Measurements from ENCODE around the gene ANKLE1. TPM values are rescaled to one million over a fixed set of nuclear protein-coding genes. Genes with fewer than 3 reads are reported as not detected.
A peak's percentile ranks its signal among the peaks of the same experiment; 100 is the strongest.

The ANKLE1 gene
- total RNA-seq, 1 experiment from 2014 or later: 9.1 TPM

DNA sequence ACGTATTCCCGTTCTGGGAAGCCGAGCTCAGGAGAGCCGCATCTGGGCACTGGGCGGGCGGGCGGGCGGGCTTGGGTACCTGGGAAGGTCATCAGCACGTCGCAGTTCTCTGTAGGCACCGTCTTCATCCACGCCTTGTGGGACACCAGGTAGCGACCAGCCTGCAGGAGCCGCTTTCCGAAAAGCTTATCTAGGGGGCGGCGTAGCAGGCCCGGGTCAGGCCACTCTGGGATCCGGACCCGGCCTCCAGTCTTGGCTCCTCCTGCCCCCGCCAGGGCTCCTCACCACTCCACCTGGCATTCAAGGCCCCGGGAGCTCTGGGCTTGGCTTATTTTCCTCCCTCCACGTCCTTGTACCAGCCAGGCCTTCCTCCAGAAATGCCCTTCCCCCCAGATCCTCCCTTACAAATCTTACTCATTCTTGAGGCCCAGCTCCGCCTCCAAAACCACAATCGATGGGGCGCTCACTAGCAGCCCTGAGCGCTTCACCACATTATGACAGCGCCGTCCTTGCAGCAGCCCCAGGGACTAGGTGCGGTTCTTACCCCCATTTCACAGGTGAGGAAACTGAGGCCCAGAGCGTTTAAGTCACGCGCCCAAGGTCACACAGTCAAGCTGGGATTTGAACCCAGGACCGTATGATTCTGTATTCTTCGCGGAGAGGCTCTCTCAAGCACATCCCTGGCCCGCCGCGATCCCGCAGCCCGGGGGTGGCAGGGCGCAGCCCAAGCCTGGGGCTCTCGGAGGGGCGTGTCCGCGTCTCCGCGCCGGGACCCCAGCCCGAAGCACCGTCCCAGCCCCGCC, 52.1 kb downstream of the ANKLE1 start:
- peaks cover 5% of the 10 kb centered on the region for H3K9me3 Mint-ChIP-seq

DNA sequence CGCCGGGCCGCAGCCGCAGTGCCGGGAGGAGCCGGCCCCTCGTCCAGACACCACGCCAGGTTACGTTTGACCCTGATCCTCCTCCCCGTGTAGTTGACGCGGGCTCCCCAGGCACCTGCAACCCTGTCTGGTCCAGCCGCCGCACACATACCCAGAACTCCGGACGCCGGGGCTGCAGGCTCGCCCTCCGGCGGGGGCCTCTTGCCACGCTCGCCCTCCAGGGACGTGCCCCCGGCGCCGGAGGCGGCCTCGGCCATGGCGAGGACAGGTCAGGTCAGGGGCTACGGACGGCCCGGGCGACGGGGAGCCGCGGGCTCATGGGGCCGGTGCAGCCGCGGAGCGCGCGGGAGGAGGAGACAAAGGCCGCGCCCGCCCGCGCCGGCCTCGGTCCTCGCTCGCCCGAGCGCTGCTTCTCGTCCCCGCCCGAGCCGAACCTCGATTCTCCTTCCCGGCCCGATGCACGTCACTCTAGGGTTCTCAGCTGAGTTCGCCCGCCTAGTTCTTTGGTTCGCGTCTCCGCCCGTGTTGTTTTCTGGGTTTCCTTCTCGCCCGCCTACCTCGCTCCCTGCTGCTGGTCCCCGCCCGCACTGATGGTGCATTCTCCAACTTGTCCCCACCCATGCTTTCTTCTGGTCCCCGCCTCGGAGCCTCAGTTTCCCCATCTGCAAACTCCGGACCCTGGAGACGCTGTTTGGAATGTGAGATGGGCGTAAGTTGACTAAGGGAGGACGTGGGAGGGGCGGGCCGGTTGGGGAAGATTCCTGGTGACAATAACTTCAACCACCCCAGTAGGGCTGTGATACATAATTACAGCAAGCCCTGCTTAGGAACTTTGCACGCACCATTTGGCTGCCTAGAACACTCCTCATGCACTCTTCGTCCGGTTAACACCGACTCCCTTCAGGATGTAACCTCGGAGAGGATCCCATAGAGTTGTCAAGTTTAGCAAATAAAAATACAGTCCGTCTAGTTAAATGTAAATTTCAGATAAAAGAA, 53.0 kb downstream of the ANKLE1 start, which contains the start of gene ANO8:
ANO8 (minus strand) TSS at position 442 of the 996 bp plus-strand sequence; CDS start at position 257, 185 bp downstream.
- H3K4me1 Mint-ChIP-seq: peaks cover 39% of the 10 kb centered on the region
- ChIA-PET POLR2A (interaction anchor here (0.6 to 1.9 kb wide), 7 partner anchors 10 to 162 kb away, joined by 3 to 5 read pairs (median 3); partner anchors contain the start of genes BABAM1 and DDA1), CTCF (interaction anchor here (0.7 to 3.7 kb wide), 12 partner anchors 8 to 57 kb away, joined by 3 to 27 read pairs (median 6); partner anchors contain the start of genes DDA1 and MRPL34)
- peak within 1 kb of the TSS; percentile 99 for H3K4me3 Mint-ChIP-seq
- DNase-seq (ENCODE audit: low spot score): peak; percentile 98
- no peak within 1 kb of the TSS; the same call in 1 of the 2 replicates for H3K27ac Mint-ChIP-seq
- ATAC-seq: peak; percentile 35
- peaks cover 5% of the 10 kb centered on the region for H3K9me3 Mint-ChIP-seq
- H3K36me3 Mint-ChIP-seq: peaks cover 11% of the 10 kb centered on the region
- H3K27me3 Mint-ChIP-seq (ENCODE audit: low read depth): peaks cover 5% of the 10 kb centered on the region
- no peak for TF ChIP-seq ZBTB21 (CRISPR knock-in tag; IDR thresholded peaks at IDR 0.05; ENCODE audit: borderline replicate concordance)
- TF ChIP-seq, protein P1, sequence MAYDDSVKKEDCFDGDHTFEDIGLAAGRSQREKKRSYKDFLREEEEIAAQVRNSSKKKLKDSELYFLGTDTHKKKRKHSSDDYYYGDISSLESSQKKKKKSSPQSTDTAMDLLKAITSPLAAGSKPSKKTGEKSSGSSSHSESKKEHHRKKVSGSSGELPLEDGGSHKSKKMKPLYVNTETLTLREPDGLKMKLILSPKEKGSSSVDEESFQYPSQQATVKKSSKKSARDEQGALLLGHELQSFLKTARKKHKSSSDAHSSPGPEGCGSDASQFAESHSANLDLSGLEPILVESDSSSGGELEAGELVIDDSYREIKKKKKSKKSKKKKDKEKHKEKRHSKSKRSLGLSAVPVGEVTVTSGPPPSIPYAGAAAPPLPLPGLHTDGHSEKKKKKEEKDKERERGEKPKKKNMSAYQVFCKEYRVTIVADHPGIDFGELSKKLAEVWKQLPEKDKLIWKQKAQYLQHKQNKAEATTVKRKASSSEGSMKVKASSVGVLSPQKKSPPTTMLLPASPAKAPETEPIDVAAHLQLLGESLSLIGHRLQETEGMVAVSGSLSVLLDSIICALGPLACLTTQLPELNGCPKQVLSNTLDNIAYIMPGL (CRISPR knock-in tag; IDR thresholded peaks at IDR 0.05): peak; percentile 95
- TF ChIP-seq, protein P2, sequence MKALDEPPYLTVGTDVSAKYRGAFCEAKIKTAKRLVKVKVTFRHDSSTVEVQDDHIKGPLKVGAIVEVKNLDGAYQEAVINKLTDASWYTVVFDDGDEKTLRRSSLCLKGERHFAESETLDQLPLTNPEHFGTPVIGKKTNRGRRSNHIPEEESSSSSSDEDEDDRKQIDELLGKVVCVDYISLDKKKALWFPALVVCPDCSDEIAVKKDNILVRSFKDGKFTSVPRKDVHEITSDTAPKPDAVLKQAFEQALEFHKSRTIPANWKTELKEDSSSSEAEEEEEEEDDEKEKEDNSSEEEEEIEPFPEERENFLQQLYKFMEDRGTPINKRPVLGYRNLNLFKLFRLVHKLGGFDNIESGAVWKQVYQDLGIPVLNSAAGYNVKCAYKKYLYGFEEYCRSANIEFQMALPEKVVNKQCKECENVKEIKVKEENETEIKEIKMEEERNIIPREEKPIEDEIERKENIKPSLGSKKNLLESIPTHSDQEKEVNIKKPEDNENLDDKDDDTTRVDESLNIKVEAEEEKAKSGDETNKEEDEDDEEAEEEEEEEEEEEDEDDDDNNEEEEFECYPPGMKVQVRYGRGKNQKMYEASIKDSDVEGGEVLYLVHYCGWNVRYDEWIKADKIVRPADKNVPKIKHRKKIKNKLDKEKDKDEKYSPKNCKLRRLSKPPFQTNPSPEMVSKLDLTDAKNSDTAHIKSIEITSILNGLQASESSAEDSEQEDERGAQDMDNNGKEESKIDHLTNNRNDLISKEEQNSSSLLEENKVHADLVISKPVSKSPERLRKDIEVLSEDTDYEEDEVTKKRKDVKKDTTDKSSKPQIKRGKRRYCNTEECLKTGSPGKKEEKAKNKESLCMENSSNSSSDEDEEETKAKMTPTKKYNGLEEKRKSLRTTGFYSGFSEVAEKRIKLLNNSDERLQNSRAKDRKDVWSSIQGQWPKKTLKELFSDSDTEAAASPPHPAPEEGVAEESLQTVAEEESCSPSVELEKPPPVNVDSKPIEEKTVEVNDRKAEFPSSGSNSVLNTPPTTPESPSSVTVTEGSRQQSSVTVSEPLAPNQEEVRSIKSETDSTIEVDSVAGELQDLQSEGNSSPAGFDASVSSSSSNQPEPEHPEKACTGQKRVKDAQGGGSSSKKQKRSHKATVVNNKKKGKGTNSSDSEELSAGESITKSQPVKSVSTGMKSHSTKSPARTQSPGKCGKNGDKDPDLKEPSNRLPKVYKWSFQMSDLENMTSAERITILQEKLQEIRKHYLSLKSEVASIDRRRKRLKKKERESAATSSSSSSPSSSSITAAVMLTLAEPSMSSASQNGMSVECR (CRISPR knock-in tag; IDR thresholded peaks at IDR 0.05; ENCODE audit: borderline replicate concordance): no peak; the same call in 1 of the 2 replicates
- TF ChIP-seq SMAD3 (CRISPR knock-in tag; IDR thresholded peaks at IDR 0.05; ENCODE audit: borderline replicate concordance): 0 out of 2 replicates have a peak, but pooled peaks have one; percentile 72
- no peak for TF ChIP-seq ZNF416 (CRISPR knock-in tag; IDR thresholded peaks at IDR 0.05)
- TF ChIP-seq GTF2I (CRISPR knock-in tag; conservative IDR thresholded peaks at IDR 0.05): no peak
- TF ChIP-seq NR3C1 (CRISPR knock-in tag; conservative IDR thresholded peaks at IDR 0.05; ENCODE audit: low read depth): no peak
- no peak for TF ChIP-seq ETV6 (CRISPR knock-in tag; IDR thresholded peaks at IDR 0.05)
- peak; percentile 80; the same call in 1 of the 2 replicates for TF ChIP-seq ATF1 (CRISPR knock-in tag; IDR thresholded peaks at IDR 0.05)
- no peak for TF ChIP-seq IRF2 (CRISPR knock-in tag; IDR thresholded peaks at IDR 0.05; ENCODE audit: borderline replicate concordance, low read depth)
- TF ChIP-seq, protein P3, sequence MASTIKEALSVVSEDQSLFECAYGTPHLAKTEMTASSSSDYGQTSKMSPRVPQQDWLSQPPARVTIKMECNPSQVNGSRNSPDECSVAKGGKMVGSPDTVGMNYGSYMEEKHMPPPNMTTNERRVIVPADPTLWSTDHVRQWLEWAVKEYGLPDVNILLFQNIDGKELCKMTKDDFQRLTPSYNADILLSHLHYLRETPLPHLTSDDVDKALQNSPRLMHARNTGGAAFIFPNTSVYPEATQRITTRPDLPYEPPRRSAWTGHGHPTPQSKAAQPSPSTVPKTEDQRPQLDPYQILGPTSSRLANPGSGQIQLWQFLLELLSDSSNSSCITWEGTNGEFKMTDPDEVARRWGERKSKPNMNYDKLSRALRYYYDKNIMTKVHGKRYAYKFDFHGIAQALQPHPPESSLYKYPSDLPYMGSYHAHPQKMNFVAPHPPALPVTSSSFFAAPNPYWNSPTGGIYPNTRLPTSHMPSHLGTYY (CRISPR knock-in tag; IDR thresholded peaks at IDR 0.05): no peak

More for the DNA sequence above, 52.1 kb downstream of the ANKLE1 start:
- Mint-ChIP-seq H3K4me1 (peaks cover 32% of the 10 kb centered on the region), H3K4me3 (peak overlapping the region; percentile 99), H3K36me3 (peaks cover 11% of the 10 kb centered on the region), H3K27me3 (ENCODE audit: low read depth) (peaks cover 5% of the 10 kb centered on the region), H3K27ac (no peak overlapping the region; the same call in 1 of the 2 replicates)
- POLR2A ChIA-PET: interaction anchor here (0.6 to 1.9 kb wide), 8 partner anchors 11 to 92 kb away, joined by 3 to 11 read pairs (median 4); partner anchors contain the start of genes BABAM1, DDA1 and MRPL34
- TF ChIP-seq, protein P3 (CRISPR knock-in tag; IDR thresholded peaks at IDR 0.05): 0 out of 2 replicates have a peak, but pooled peaks have one; percentile 38
- TF ChIP-seq MXD4 (CRISPR knock-in tag; IDR thresholded peaks at IDR 0.05; ENCODE audit: borderline replicate concordance) (0 out of 2 replicates have a peak, but pooled peaks have one; percentile 29), ZNF219 (CRISPR knock-in tag; IDR thresholded peaks at IDR 0.05; ENCODE audit: borderline replicate concordance) (no peak), GTF2I (CRISPR knock-in tag; conservative IDR thresholded peaks at IDR 0.05) (0 out of 2 replicates have a peak, but pooled peaks have one; percentile 76), RELA (CRISPR knock-in tag; IDR thresholded peaks at IDR 0.05; ENCODE audit: borderline replicate concordance) (peak; percentile 9; the same call in 1 of the 2 replicates), ESRRA (CRISPR knock-in tag; IDR thresholded peaks at IDR 0.05; ENCODE audit: borderline replicate concordance) (peak; percentile 59; the same call in 1 of the 2 replicates), TCF7 (CRISPR knock-in tag; IDR thresholded peaks at IDR 0.05; ENCODE audit: low read depth) (no peak)
- TF ChIP-seq, protein P4, sequence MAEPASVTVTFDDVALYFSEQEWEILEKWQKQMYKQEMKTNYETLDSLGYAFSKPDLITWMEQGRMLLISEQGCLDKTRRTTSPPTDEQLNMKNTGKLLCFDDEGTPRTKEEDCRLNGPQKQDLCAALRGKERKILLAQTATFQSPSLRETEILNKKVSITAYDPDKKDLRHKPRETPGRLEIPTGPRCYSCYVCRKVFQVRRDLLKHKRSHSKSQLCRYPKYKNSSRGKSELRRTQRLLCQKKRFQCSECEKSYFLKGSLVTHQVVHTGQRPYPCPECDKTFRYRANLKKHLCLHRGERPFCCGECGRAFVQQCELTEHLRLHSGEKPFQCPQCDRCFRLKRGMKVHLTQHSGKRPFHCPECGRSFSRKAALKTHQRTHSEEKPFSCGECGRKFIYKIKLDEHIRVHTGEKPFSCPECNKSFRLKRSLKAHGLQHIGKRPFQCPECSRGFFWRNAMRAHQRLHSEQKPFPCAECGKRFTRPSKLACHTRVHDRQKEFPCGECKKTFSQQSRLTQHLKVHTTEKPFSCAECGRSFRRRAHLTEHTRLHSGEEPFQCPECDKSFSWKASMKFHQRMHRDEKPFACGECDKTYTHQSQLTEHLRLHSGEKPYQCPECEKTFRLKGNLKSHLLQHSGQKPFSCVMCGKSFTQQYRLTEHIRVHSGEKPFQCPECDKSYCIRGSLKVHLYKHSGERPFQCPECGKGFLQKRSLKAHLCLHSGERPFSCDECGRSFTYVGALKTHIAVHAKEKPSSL (CRISPR knock-in tag; conservative IDR thresholded peaks at IDR 0.05): no peak
- CTCF ChIA-PET: interaction anchor here (0.8 to 3.7 kb wide), 16 partner anchors 12 to 162 kb away, joined by 3 to 27 read pairs (median 4); partner anchors contain the start of genes ABHD8, BABAM1, CCDC194 and DDA1
- DNase-seq (ENCODE audit: low spot score) (peak; percentile 61), ATAC-seq (peak; percentile 3)

Data from WTC11 (cell line).